HFF-Myc (cell line): ENCODE results near the gene GNB3.

ENCODE experiments used
- DNase-seq: peaks from one replicate; pipeline ENCODE4 v3.0.0-alpha.2; 2011; ENCODE audit warnings: low read depth; ENCODE audit errors: extremely low read depth
- H3K4me3 ChIP-seq: replicated peaks from 2 replicates; pipeline ENCODE4 v1.5.1; 2011; ENCODE audit warnings: low read depth, mild to moderate bottlenecking, control low read depth, low read length
- CTCF ChIP-seq: IDR thresholded peaks from 2 replicates; pipeline ENCODE4 v1.5.1; 2012; ENCODE audit warnings: mild to moderate bottlenecking, low read depth, low read length, control low read depth; ENCODE audit errors: missing control alignments

The GNB3 gene

DNA sequence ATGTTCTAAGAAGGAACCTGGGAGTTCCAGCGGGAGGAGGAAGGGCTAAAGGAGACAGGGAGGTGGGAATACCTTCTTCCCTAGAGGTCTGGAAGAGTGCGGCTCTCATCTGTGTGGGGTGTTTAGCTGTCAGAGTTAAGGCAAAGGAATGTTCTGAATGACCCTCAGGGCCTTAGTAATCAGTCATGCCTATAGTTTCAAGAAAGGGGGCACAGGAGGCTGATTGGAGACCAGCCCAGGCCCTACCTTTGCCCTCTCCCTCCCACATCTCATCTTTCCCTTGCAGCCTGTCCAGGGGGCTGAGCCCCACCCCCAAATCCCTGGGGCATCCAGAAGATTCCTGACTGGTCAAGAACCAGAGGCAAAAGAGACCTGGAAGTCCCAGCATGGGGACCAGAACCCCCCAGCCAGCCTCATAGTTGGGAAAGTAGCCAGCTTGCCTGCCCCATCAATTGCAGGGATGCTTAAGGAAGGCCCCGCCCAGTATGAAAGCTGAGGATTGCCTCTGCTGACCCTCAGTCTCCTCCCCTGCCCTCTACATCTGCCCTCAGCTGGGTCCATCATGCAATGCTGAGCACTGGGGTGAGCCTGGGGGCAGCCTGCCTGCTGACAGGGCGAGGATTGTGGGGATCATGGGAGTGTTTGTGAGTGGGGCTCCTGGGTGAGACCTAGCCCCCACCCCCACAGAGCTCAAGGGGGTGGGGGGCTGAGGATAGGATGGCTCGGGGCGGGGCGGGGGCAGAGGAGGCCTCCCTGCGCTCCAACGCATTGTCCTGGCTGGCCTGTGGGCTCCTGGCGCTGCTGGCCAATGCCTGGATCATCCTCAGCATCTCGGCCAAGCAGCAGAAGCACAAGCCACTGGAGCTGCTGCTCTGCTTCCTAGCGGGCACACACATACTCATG is 17.3 kb upstream of the GNB3 start:
- no peak overlapping the region for H3K4me3 ChIP-seq
- no peak for DNase-seq
- TF ChIP-seq CTCF = no peak

GRCh38 chr12:6824085-6824775 is 16.5 kb upstream of the GNB3 start:
- TF ChIP-seq CTCF = no peak
- no peak overlapping the region for H3K4me3 ChIP-seq
- DNase-seq = no peak

DNA sequence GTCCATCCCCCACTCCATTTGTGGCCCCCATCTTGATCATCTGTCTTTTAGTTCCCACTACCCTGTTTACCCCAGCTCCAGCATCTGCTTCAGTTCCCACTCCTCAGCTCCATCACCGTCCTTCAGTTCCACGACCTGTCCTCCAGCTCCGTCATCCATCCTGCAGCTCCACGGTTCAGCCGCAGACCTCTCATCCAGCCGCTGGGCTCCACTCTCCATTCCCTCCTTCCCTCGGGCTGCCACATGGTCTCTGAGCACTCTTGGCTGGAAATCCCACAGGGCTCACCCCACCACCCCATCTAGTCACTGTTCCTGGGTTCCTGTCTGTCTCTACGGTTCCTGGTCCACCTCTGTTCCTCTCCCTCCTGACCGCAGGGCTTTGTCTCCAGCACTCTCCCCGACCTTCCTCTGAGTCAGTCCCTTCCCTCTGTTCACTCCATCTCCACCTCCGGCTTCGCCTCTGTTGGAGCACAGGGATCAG is 15.8 kb upstream of the GNB3 start:
- DNase-seq = no peak
- peak overlapping the region; percentile 29 for H3K4me3 ChIP-seq
- no peak for TF ChIP-seq CTCF

GRCh38 chr12:6825398-6826124 is 15.2 kb upstream of the GNB3 start:
- peak; percentile 67 for DNase-seq
- TF ChIP-seq CTCF = peak; percentile 96
- peak overlapping the region; percentile 29 for H3K4me3 ChIP-seq

- no peak for DNase-seq
- TF ChIP-seq CTCF = no peak
- no peak overlapping the region for H3K4me3 ChIP-seq
Observed at GRCh38 chr12:6826125-6826733, 14.5 kb upstream of the GNB3 start.

DNA sequence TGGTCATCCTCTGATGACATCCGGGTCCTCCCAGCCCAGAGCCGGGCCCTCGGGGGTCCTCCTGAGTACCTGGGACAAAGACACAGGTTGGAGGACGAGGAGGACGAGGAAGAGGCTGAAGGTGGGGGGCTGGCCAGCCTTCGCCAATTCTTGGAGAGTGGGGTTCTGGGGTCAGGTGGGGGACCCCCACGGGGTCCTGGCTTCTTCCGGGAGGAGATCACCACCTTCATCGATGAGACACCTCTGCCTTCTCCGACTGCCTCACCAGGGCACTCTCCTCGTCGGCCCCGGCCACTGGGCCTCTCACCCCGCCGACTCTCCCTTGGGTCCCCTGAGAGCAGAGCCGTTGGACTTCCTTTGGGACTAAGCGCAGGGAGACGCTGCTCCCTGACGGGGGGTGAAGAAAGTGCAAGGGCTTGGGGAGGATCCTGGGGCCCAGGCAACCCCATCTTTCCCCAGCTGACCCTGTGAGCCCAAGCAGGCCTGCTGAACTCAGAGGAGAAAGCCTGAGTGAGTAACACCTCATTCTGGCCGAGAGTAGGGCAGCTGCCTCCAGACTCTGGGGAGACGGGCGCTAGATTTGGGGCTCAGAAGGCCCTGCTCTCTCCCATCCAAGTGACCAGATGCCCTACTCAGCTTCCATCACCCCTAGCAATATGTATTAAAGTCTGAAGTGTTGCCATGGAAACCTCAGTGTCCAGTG is 13.8 kb upstream of the GNB3 start:
- no peak for TF ChIP-seq CTCF
- DNase-seq = no peak
- peak overlapping the region; percentile 99 for H3K4me3 ChIP-seq
